SHP77 treated with DMSO at 0.1 percent for 48 hours (cell line): ENCODE results near the gene MSTO1.
"Not testable (repeated sequence)": the region's sequence is repeated elsewhere in the genome, so short reads cannot be mapped to it uniquely, and the experiment has no call there.

Experiments
- DNase-seq: peaks from one replicate; lab custom pipeline; 2025; lab: John Stamatoyannopoulos, UW

MSTO1 gene

GRCh38 chr1:155622191-155622590, 12.2 kb downstream of the MSTO1 start:
- no peak for DNase-seq

- DNase-seq: no peak
Measured at GRCh38 chr1:155623357-155623756, 13.3 kb downstream of the MSTO1 start.

GRCh38 chr1:155626428-155626827, 16.4 kb downstream of the MSTO1 start:
- DNase-seq: not testable (repeated sequence)

GRCh38 chr1:155636397-155637153, 26.6 kb downstream of the MSTO1 start:
- no peak for DNase-seq

GRCh38 chr1:155640367-155640766, 30.3 kb downstream of the MSTO1 start:
- no peak for DNase-seq

- DNase-seq: not testable (repeated sequence)
Measured at GRCh38 chr1:155642559-155643180, 32.7 kb downstream of the MSTO1 start.

GRCh38 chr1:155643230-155643629, 33.2 kb downstream of the MSTO1 start:
- DNase-seq: no peak

GRCh38 chr1:155645034-155645598, 35.1 kb downstream of the MSTO1 start:
- no peak for DNase-seq

- DNase-seq: no peak
Measured at GRCh38 chr1:155645648-155646047, 35.6 kb downstream of the MSTO1 start.

GRCh38 chr1:155646307-155646706, 36.3 kb downstream of the MSTO1 start:
- DNase-seq: no peak

- DNase-seq: peak; percentile 32
Measured at GRCh38 chr1:155648207-155649147, 38.5 kb downstream of the MSTO1 start.

GRCh38 chr1:155649676-155650075, 39.7 kb downstream of the MSTO1 start:
- no peak for DNase-seq

GRCh38 chr1:155650231-155650757, 40.3 kb downstream of the MSTO1 start:
- DNase-seq: no peak

- no peak for DNase-seq
Measured at GRCh38 chr1:155651861-155652661, 42.0 kb downstream of the MSTO1 start.

- DNase-seq: no peak
Measured at GRCh38 chr1:155652951-155653350, 42.9 kb downstream of the MSTO1 start.

- no peak for DNase-seq
Measured at GRCh38 chr1:155657463-155657862, 47.4 kb downstream of the MSTO1 start.

- DNase-seq: not testable (repeated sequence)
Measured at GRCh38 chr1:155661239-155661638, 51.2 kb downstream of the MSTO1 start.
